GM12875 (cell line): Measurements from ENCODE around the gene RNF180.
"Not testable (repeated sequence)": the region's sequence is repeated elsewhere in the genome, so short reads cannot be mapped to it uniquely, and the experiment has no call there.

Experiments used
- H3K4me3 ChIP-seq: one replicate; pipeline ENCODE4 v1.5.1; 2011; ENCODE audit warnings: low read depth, low read length, control low read depth
- CTCF ChIP-seq: IDR thresholded peaks from 2 replicates; pipeline ENCODE4 v1.5.1; 2011; ENCODE audit warnings: low read depth, mild to moderate bottlenecking, control low read depth, inconsistent platforms, low read length, moderate library complexity, borderline replicate concordance; ENCODE audit not compliant: insufficient read depth

Gene RNF180

GRCh38 chr5:64347309-64347708 lies 181.7 kb downstream of the RNF180 start:
- no peak overlapping the region for H3K4me3 ChIP-seq
- TF ChIP-seq CTCF = no peak

GRCh38 chr5:64364426-64364825 lies 198.8 kb downstream of the RNF180 start:
- no peak overlapping the region for H3K4me3 ChIP-seq
- TF ChIP-seq CTCF = no peak

DNA sequence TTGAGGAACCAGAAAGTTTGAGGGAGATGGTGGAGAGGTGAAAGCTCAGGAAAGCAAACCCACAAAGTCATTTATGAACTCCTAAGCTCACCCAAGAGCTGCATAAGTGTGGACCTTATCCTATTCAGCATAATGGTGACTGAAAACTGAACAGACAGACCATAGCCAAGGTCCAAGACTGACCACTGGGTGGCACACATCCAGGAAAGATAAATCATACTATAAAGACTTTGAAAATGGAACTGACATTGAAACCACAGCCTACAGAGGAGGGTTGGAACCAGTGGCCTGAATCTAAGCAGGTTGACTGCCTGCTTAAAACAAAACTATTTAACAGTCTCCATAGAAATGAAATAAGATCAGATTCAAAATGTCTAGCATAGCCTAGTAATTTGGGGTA lies 219.1 kb downstream of the RNF180 start:
- H3K4me3 ChIP-seq = no peak overlapping the region
- no peak for TF ChIP-seq CTCF

DNA sequence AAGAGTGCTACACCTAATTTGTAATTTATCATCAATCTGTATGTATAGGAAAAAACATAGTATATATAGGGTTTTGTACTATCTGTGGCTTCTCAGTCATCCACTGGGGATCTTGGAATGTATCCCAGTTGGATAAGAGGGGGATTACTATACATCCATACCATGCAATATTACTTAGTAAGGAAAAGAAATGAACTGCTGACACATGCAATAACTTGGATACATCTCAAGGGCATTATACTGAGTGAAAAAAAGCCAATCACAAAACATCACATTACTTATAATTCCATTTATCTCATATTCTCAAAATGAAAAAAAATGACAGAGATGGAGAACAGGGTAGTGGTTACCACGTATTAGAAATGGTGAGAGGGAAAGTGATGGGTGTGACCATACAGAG lies 231.9 kb downstream of the RNF180 start:
- TF ChIP-seq CTCF = no peak

DNA sequence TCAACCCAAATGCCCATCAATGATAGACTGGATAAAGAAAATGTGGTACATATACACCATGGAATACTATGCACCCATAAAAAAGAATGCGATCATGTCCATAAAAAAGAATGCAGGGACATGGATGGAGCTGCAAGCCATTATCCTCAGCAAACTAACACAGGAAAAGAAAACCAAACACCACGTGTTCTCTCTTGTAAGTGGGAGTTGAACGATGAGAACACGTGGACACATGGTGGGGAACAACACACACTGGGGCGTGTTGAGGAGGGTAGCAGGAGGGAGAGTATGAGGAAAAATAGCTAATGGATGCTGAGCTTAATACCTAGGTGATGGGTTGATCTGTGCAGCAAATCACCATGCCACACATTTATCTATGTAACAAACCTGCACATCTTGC lies 233.1 kb downstream of the RNF180 start:
- H3K4me3 ChIP-seq = not testable (repeated sequence)

More for the DNA sequence above, 231.9 kb downstream of the RNF180 start:
- H3K4me3 ChIP-seq = no peak overlapping the region

DNA sequence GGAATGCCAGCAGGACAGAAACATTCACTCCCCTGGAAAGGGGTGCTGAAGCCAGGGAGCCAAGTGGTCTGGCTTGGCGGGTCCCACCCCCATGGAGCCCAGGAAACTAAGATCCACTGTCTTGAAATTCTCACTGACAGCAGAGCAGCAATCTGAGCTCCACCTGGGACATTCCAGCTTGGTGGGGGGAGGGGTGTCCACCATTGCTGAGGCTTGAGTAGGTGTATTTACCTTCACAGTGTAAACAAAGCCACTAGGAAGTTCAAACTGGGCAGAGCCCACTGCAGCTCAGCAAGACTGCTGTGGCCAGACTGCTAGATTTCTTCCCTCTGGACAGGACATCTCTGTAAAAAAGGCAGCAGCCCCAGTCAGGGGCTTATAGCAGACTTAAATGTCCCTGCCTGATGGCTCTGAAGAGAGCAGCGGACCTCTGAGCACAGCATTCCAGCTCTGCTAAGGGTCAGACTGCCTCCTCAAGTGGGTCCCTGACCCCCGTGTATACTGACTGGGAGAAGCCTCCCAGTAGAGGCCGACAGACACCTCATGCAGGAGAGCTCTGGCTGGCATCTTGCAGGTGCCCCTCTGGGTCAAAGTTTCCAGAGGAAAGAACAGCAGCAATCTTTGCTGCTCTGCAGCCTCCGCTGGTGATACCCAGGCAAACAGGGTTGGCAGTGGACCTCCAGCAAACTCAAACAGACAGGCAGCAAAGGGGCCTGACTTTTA lies 241.6 kb downstream of the RNF180 start:
- not testable (repeated sequence) for H3K4me3 ChIP-seq

DNA sequence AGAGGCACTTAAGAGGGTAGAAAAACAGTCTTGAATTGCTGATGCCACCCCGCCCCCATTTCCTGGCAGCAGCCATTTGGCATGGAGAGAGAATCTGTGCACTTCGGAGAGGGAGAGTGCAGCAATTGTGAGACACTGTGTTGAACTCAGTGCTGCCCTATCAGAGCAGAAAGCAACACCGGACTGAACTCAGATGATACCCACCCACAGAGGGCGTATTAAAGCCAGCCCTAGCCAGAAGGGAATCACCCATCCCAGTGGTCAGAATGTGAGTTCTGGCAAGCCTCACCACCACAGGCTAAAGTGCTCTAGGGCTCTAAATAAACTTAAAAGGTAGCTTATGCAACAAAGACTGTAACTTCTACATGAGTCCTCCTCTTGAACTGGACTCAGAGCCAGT lies 251.7 kb downstream of the RNF180 start:
- no peak overlapping the region for H3K4me3 ChIP-seq
- no peak for TF ChIP-seq CTCF

- no peak overlapping the region for H3K4me3 ChIP-seq
- TF ChIP-seq CTCF = no peak
These were observed 252.4 kb downstream of the RNF180 start for GRCh38 chr5:64418013-64418412.
